OCI-LY7 (cell line): Measurements from ENCODE around the gene RARA. TPM values are rescaled to one million over a fixed set of nuclear protein-coding genes. Genes with fewer than 3 reads are reported as not detected.

Source experiments
- BruUV-seq: library from RNA; stranded (reverse); fragments of 400-500 nt; replicated peaks from 2 replicates; lab custom pipeline; 2021; lab: Mats Ljungman, UMichigan
- CTCF ChIA-PET: fragments of 300-600 bp; sonication (Branson Sonifier 250); formaldehyde crosslinking; loops from one replicate; lab custom pipeline; 2022; ENCODE audit warnings: antibody characterized with exemption; ENCODE audit not compliant: unreplicated experiment; lab: Charles Lee
- POLR2A ChIA-PET: fragments of 300-600 bp; sonication (Branson Sonifier 250); formaldehyde crosslinking; loops from one replicate; lab custom pipeline; 2022; ENCODE audit warnings: antibody characterized with exemption; lab: Charles Lee
- DNase-seq: peaks from one replicate; pipeline ENCODE4 v3.0.0-alpha.2; 2015; ENCODE audit warnings: low spot score
- H2AFZ ChIP-seq: fragments of 200-600 bp; sonication (generic), shearing (Covaris generic); 2 replicates; pipeline ENCODE4 v1.6.1; 2014; ENCODE audit warnings: mild to moderate bottlenecking, antibody characterized with exemption, low read length, moderate library complexity
- H3K27ac ChIP-seq: fragments of 200-600 bp; sonication (generic); 2 replicates; pipeline ENCODE4 v1.5.1; 2014; ENCODE audit warnings: mixed run types, low read depth, mild to moderate bottlenecking, moderate library complexity, low read length, inconsistent platforms; ENCODE audit not compliant: poor library complexity, severe bottlenecking
- H3K36me3 ChIP-seq: fragments of 200-600 bp; sonication (generic); 2 replicates; pipeline ENCODE4 v1.6.1; 2014; ENCODE audit warnings: mild to moderate bottlenecking, antibody characterized with exemption, low read length, moderate library complexity, mixed read lengths; ENCODE audit not compliant: insufficient read depth
- H3K4me1 ChIP-seq: fragments of 200-600 bp; sonication (generic); 2 replicates; pipeline ENCODE4 v1.5.1; 2014; ENCODE audit warnings: mild to moderate bottlenecking, low read length; ENCODE audit not compliant: insufficient read depth, poor library complexity, severe bottlenecking
- H3K4me2 ChIP-seq: fragments of 200-600 bp; sonication (generic); 2 replicates; pipeline ENCODE4 v1.6.1; 2014; ENCODE audit warnings: mild to moderate bottlenecking, low read length
- H3K4me3 ChIP-seq: fragments of 200-600 bp; sonication (generic); 2 replicates; pipeline ENCODE4 v1.5.1; 2014; ENCODE audit warnings: mild to moderate bottlenecking, low read depth, low read length; ENCODE audit not compliant: poor library complexity, severe bottlenecking
- H3K79me2 ChIP-seq: fragments of 200-600 bp; sonication (generic); 2 replicates; pipeline ENCODE4 v1.6.1; 2016; ENCODE audit warnings: low read depth, mild to moderate bottlenecking, low read length, moderate library complexity, mixed read lengths; ENCODE audit not compliant: insufficient read depth
- H3K9me2 ChIP-seq: fragments of 200-600 bp; sonication (generic); 2 replicates; pipeline ENCODE4 v1.6.1; 2016; ENCODE audit warnings: mild to moderate bottlenecking, low read length, mixed read lengths; ENCODE audit not compliant: insufficient read depth
- H3K9me3 ChIP-seq: fragments of 200-600 bp; sonication (generic); 2 replicates; pipeline ENCODE4 v1.6.1; 2014; ENCODE audit warnings: mild to moderate bottlenecking, mixed run types, low read length, mixed read lengths
- H4K20me1 ChIP-seq: fragments of 200-600 bp; sonication (generic); 2 replicates; pipeline ENCODE4 v1.6.1; 2014; ENCODE audit warnings: mild to moderate bottlenecking, antibody characterized with exemption, low read length, moderate library complexity, mixed read lengths; ENCODE audit not compliant: insufficient read depth
- EZH2phosphoT487 ChIP-seq: fragments of 200-600 bp; sonication (generic); IDR thresholded peaks from 2 replicates; pipeline ENCODE4 v1.6.1; 2018; ENCODE audit warnings: low read depth, borderline replicate concordance, mild to moderate bottlenecking, mixed run types, antibody characterized with exemption, low read length, moderate library complexity, mixed read lengths
- intact Hi-C: fragments of 100-400 bp; cut with micrococcal nuclease; formaldehyde crosslinking; loops from one replicate; pipeline ENCODE4 v1.10.0; 2022; ENCODE audit not compliant: unreplicated experiment
- total RNA-seq, 2 experiments: library from RNA; depleted of rRNA in 1 of 2; stranded (reverse); fragments of >200 nt in 1 of 2; shearing (Covaris generic) in 1 of 2; gene quantifications; 2 replicates each; pipeline ENCODE4 v1.2.3, GENCODE V29; 2014 to 2022
- TF ChIP-seq, protein P1 (sequence below): fragments of 200-600 bp; sonication (generic); conservative IDR thresholded peaks from 2 replicates; pipeline ENCODE4 v1.5.1; 2014; ENCODE audit warnings: mild to moderate bottlenecking, antibody characterized with exemption, low read length, moderate library complexity, mixed read lengths

Gene RARA
- total RNA-seq, 2 experiments from 2014 or later: 3.1 to 8.6 TPM

- Histone ChIP-seq H3K27ac (no peak overlapping the region), H3K36me3 (no peaks in the 10 kb centered on the region), H3K4me3 (no peak overlapping the region), H3K4me2 (no peak overlapping the region), H3K9me2 (no peaks in the 10 kb centered on the region), H2AFZ (no peak overlapping the region), H3K9me3 (no peaks in the 10 kb centered on the region), H4K20me1 (no peaks in the 10 kb centered on the region), H3K79me2 (no peaks in the 10 kb centered on the region), H3K4me1 (peaks cover 8% of the 10 kb centered on the region)
- ChIA-PET CTCF (interaction anchor here (0.8 kb wide), 1 partner anchor 176 kb away, joined by 6 read pairs; no protein-coding TSS in a partner anchor), POLR2A (no interaction called here)
- DNase-seq: no peak
- intact Hi-C loops: loop anchor here (5.0 kb wide), 2 partner anchors 60 to 85 kb away; partner anchors contain the start of genes IGFBP4 and TOP2A
- no TSS peak for BruUV-seq
- no peak for TF ChIP-seq EZH2phosphoT487
- TF ChIP-seq, protein P1, sequence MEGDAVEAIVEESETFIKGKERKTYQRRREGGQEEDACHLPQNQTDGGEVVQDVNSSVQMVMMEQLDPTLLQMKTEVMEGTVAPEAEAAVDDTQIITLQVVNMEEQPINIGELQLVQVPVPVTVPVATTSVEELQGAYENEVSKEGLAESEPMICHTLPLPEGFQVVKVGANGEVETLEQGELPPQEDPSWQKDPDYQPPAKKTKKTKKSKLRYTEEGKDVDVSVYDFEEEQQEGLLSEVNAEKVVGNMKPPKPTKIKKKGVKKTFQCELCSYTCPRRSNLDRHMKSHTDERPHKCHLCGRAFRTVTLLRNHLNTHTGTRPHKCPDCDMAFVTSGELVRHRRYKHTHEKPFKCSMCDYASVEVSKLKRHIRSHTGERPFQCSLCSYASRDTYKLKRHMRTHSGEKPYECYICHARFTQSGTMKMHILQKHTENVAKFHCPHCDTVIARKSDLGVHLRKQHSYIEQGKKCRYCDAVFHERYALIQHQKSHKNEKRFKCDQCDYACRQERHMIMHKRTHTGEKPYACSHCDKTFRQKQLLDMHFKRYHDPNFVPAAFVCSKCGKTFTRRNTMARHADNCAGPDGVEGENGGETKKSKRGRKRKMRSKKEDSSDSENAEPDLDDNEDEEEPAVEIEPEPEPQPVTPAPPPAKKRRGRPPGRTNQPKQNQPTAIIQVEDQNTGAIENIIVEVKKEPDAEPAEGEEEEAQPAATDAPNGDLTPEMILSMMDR: no peak
Observed at GRCh38 chr17:40356990-40357881, 48.3 kb downstream of the RARA start.

- H3K9me3 ChIP-seq: no peaks in the 10 kb centered on the region
- no peaks in the 10 kb centered on the region for H4K20me1 ChIP-seq
- no peaks in the 10 kb centered on the region for H3K79me2 ChIP-seq
- H3K9me2 ChIP-seq: no peaks in the 10 kb centered on the region
- H2AFZ ChIP-seq: peak overlapping the region; percentile 53; the same call in 1 of the 2 replicates
- peaks cover 4% of the 10 kb centered on the region for H3K4me1 ChIP-seq
- ChIA-PET CTCF (interaction anchor here (0.8 kb wide), 1 partner anchor 175 kb away, joined by 6 read pairs; no protein-coding TSS in a partner anchor), POLR2A (interaction anchor here (0.8 to 1.0 kb wide), 2 partner anchors 51 to 138 kb away, joined by 3 to 6 read pairs; no protein-coding TSS in a partner anchor)
- no TSS peak for BruUV-seq
- H3K27ac ChIP-seq: no peak overlapping the region
- no peak overlapping the region for H3K4me3 ChIP-seq
- peak overlapping the region; percentile 46 for H3K4me2 ChIP-seq
- TF ChIP-seq EZH2phosphoT487: no peak
- TF ChIP-seq, protein P1: peak; percentile 94
- H3K36me3 ChIP-seq: no peaks in the 10 kb centered on the region
- intact Hi-C loops: loop anchor here (1.0 to 5.0 kb wide), 4 partner anchors 59 to 202 kb away; partner anchors contain the start of genes IGFBP4 and TOP2A
- peak; percentile 86 for DNase-seq
Observed at GRCh38 chr17:40358323-40359038, 49.5 kb downstream of the RARA start.
